RWPE2 (cell line): ENCODE data around the gene CBX4.
A peak's percentile ranks its signal among the peaks of the same experiment; 100 is the strongest.

Experiments used
- ATAC-seq: fragments of 200-7000 bp; cut with Tn5 transposase; 3 replicates; pipeline ENCODE4 v1.9.1; 2021; ENCODE audit warnings: low read depth
- DNase-seq: peaks from one replicate; pipeline ENCODE4 v3.0.0-alpha.2; 2020; ENCODE audit warnings: low spot score
- H3K27ac ChIP-seq: fragments of 450-650 bp; 2 replicates; pipeline ENCODE4 v1.5.1; 2017; ENCODE audit warnings: mild to moderate bottlenecking; ENCODE audit not compliant: poor library complexity, severe bottlenecking
- H3K27me3 ChIP-seq: fragments of 250-450 bp; sonication (Bioruptor Pico); 2 replicates; pipeline ENCODE4 v1.5.1; 2021; ENCODE audit warnings: mild to moderate bottlenecking, moderate library complexity; ENCODE audit not compliant: insufficient read depth, poor library complexity, severe bottlenecking
- H3K36me3 ChIP-seq: fragments of 250-450 bp; sonication (Bioruptor Pico); 2 replicates; pipeline ENCODE4 v1.5.1; 2020; ENCODE audit warnings: low read depth, mild to moderate bottlenecking, moderate library complexity
- H3K4me1 ChIP-seq: fragments of 250-450 bp; sonication (Bioruptor Pico); 2 replicates; pipeline ENCODE4 v1.5.1; 2021; ENCODE audit warnings: mild to moderate bottlenecking, moderate library complexity; ENCODE audit not compliant: insufficient read depth, poor library complexity, severe bottlenecking
- H3K4me3 ChIP-seq: fragments of 250-450 bp; sonication (Bioruptor Pico); 2 replicates; pipeline ENCODE4 v1.5.1; 2021; ENCODE audit warnings: mild to moderate bottlenecking, moderate library complexity; ENCODE audit not compliant: severe bottlenecking
- H3K9me3 ChIP-seq: fragments of 250-450 bp; sonication (Bioruptor Pico); 2 replicates; pipeline ENCODE4 v1.5.1; 2021; ENCODE audit warnings: mild to moderate bottlenecking, moderate library complexity; ENCODE audit not compliant: severe bottlenecking
- CTCF ChIP-seq: fragments of 450-650 bp; IDR thresholded peaks from one replicate; pipeline ENCODE4 v1.5.1; 2017; ENCODE audit warnings: mild to moderate bottlenecking, moderate library complexity; ENCODE audit not compliant: poor library complexity, severe bottlenecking

CBX4 gene

DNA sequence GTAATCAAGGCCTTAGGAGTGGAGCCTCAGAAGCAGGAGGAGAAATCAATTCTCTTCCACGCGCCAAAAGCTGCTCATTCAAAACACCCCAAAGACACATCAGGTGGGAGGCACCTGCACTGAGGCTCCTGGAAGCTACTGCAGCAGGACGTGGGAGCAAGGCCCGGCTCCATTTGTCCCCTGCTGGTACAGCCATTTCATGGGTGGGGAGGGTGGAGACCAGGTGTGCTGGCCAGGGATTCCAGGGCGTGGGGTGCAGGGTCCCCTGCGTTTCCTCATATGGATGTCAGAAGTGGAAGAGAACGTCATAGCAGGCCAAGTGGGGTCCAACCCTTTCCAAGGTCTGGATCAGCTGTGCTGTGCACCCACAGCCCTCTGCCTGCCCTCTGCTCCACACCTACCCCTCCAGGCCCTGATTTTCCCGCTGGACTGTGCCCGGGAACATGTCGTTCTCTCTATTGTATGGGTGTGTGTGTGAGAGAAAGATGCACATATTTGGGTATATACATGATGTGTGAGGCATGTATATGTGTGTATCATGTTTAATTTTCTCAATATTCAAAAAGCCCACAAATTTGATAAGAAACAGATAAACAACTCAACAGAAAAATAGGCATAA is 39.2 kb upstream of the CBX4 start:
- Histone ChIP-seq H3K9me3 (no peaks in the 10 kb centered on the region), H3K4me3 (no peak overlapping the region), H3K36me3 (no peaks in the 10 kb centered on the region), H3K4me1 (no peaks in the 10 kb centered on the region), H3K27ac (no peak overlapping the region), H3K27me3 (no peaks in the 10 kb centered on the region)
- DNase-seq: peak; percentile 24
- TF ChIP-seq CTCF: no peak
- ATAC-seq: no peak

DNA sequence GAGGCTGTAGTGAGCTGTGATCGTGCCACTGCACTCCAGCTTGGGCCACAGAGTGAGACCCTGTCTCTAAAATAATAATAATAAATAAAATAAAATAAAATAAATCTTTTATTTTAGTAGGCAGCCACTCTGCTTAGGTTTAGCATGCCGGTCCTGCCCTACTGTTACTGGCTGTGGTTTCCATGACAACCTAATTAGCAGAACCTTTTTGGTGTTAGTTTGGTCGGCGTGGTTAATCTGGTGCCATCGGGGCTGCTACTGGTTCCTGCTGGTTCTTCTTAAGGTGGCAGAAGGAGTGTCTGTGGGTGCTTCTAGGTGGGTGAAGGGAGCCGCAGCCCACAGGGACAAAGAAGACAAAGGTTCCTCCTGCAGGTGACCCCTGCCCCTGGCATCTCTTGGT is 37.8 kb upstream of the CBX4 start:
- no peak for TF ChIP-seq CTCF
- DNase-seq (no peak), ATAC-seq (no peak)
- no peaks in the 10 kb centered on the region for H3K36me3 ChIP-seq
- H3K9me3 ChIP-seq: no peaks in the 10 kb centered on the region
- H3K27me3 ChIP-seq: no peaks in the 10 kb centered on the region
- H3K4me3 ChIP-seq: no peak overlapping the region
- no peak overlapping the region for H3K27ac ChIP-seq
- no peaks in the 10 kb centered on the region for H3K4me1 ChIP-seq

- Histone ChIP-seq H3K9me3 (no peaks in the 10 kb centered on the region), H3K27ac (no peak overlapping the region), H3K36me3 (no peaks in the 10 kb centered on the region), H3K4me1 (no peaks in the 10 kb centered on the region), H3K4me3 (no peak overlapping the region), H3K27me3 (no peaks in the 10 kb centered on the region)
- ATAC-seq (no peak), DNase-seq (no peak)
- no peak for TF ChIP-seq CTCF
Measured at GRCh38 chr17:79875511-79875910, 36.3 kb upstream of the CBX4 start.

GRCh38 chr17:79874329-79874981 is 35.2 kb upstream of the CBX4 start:
- no peaks in the 10 kb centered on the region for H3K27me3 ChIP-seq
- no peaks in the 10 kb centered on the region for H3K9me3 ChIP-seq
- H3K4me3 ChIP-seq: no peak overlapping the region
- H3K27ac ChIP-seq: no peak overlapping the region
- H3K4me1 ChIP-seq: no peaks in the 10 kb centered on the region
- TF ChIP-seq CTCF: peak; percentile 60
- no peak for DNase-seq
- peak; percentile 64; the same call in 2 of the 3 replicates for ATAC-seq
- H3K36me3 ChIP-seq: no peaks in the 10 kb centered on the region

- Histone ChIP-seq H3K9me3 (no peaks in the 10 kb centered on the region), H3K36me3 (no peaks in the 10 kb centered on the region), H3K4me3 (no peak overlapping the region), H3K4me1 (no peaks in the 10 kb centered on the region), H3K27me3 (no peaks in the 10 kb centered on the region), H3K27ac (no peak overlapping the region)
- no peak for ATAC-seq
- no peak for DNase-seq
- TF ChIP-seq CTCF: no peak
Measured at GRCh38 chr17:79873583-79873982, 34.3 kb upstream of the CBX4 start.
